Measurements from ENCODE around the gene RAP1GAP.

The RAP1GAP gene

GRCh38 chr1:21576031-21576797, 92.9 kb downstream of the RAP1GAP start:
- no peaks in the 10 kb centered on the region for H3K9me3 ChIP-seq (ENCODE audit: severe bottlenecking)
- no peak for DNase-seq
- H3K27me3 ChIP-seq (ENCODE audit: insufficient read depth, low read depth, severe bottlenecking), result no peaks in the 10 kb centered on the region
- H3K27ac ChIP-seq, result no peak overlapping the region
- no peak for TF ChIP-seq CTCF (IDR thresholded peaks at IDR 0.05; ENCODE audit: low read depth, low read length)
- H3K36me3 ChIP-seq, result no peaks in the 10 kb centered on the region
- H3K4me3 ChIP-seq (ENCODE audit: low read depth, low read length), result no peak overlapping the region

DNA sequence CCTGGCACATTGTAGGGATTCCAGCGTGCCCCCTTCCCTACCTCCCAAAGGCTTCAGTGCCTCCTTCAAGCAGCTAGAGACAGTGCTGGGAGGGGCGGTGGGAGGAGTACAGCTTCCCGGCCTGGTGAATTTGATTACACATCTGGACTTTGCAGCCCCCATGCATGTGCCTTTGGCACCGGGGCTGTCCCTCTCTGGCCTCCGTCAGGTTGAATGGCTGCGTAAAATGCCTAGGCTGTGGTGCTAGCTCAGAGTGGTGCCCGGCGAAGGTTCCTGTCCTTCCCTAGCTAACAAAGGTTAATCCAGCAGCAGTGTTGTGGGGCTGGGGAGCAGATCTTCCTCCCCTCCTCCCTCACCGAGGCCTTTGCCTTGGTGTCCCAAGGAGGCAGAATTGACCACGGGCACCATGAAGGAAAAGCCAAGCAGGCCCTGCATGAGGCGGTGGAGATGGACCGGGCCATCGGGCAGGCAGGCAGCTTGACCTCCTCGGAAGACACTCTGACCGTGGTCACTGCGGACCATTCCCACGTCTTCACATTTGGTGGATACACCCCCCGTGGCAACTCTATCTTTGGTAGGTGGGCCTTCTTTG, 93.7 kb downstream of the RAP1GAP start:
- no peak overlapping the region for H3K4me3 ChIP-seq (ENCODE audit: low read depth, low read length)
- TF ChIP-seq CTCF (IDR thresholded peaks at IDR 0.05; ENCODE audit: low read depth, low read length), result no peak
- H3K27ac ChIP-seq, result no peak overlapping the region
- no peaks in the 10 kb centered on the region for H3K27me3 ChIP-seq (ENCODE audit: insufficient read depth, low read depth, severe bottlenecking)
- no peaks in the 10 kb centered on the region for H3K36me3 ChIP-seq
- H3K9me3 ChIP-seq (ENCODE audit: severe bottlenecking), result no peaks in the 10 kb centered on the region
- no peak for DNase-seq

DNA sequence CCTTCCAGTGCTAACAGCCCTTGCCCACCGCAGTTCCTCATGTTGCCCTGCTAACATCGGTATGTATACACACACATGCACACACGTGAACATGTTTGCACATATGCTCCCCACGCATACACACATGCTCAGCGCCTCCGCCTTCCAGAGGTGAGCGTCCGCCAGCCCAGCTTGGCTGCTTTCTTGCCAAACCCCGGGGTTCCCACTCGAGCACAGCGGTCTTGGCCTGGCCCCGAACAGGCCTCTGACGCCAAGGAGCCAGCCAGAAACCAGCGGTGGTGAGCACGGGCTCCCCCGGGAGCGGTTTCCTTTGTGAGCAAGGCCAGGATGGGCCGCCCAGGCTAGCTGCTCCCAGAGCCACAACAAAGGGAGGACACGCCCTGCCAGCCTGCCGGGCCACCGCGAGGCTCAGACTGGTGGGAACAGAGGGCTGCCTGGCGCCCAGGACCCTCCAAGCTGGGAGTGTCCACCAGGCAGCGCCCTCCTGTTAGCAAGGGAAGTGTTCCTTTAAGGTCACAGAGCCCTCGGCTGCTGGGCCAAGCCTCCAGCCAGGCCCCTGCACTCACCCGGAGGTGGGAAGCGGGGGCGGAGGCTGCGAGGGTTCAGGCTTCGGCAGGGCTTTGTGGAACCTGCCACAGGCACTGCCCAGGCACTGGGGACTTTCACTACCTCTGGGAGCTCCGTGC, 94.5 kb downstream of the RAP1GAP start:
- no peaks in the 10 kb centered on the region for H3K36me3 ChIP-seq
- no peak overlapping the region for H3K27ac ChIP-seq
- TF ChIP-seq CTCF (IDR thresholded peaks at IDR 0.05; ENCODE audit: low read depth, low read length), result no peak
- no peaks in the 10 kb centered on the region for H3K27me3 ChIP-seq (ENCODE audit: insufficient read depth, low read depth, severe bottlenecking)
- H3K9me3 ChIP-seq (ENCODE audit: severe bottlenecking), result no peaks in the 10 kb centered on the region
- DNase-seq, result no peak
- no peak overlapping the region for H3K4me3 ChIP-seq (ENCODE audit: low read depth, low read length)

- DNase-seq, result peak; percentile 82
- no peak overlapping the region for H3K27ac ChIP-seq
- H3K9me3 ChIP-seq (ENCODE audit: severe bottlenecking), result no peaks in the 10 kb centered on the region
- peak; percentile 78 for TF ChIP-seq CTCF (IDR thresholded peaks at IDR 0.05; ENCODE audit: low read depth, low read length)
- H3K27me3 ChIP-seq (ENCODE audit: insufficient read depth, low read depth, severe bottlenecking), result no peaks in the 10 kb centered on the region
- no peaks in the 10 kb centered on the region for H3K36me3 ChIP-seq
- no peak overlapping the region for H3K4me3 ChIP-seq (ENCODE audit: low read depth, low read length)
These were observed 95.1 kb downstream of the RAP1GAP start for GRCh38 chr1:21573971-21574465.

GRCh38 chr1:21573475-21573874, 95.7 kb downstream of the RAP1GAP start:
- TF ChIP-seq CTCF (IDR thresholded peaks at IDR 0.05; ENCODE audit: low read depth, low read length), result no peak
- H3K27me3 ChIP-seq (ENCODE audit: insufficient read depth, low read depth, severe bottlenecking), result no peaks in the 10 kb centered on the region
- no peaks in the 10 kb centered on the region for H3K36me3 ChIP-seq
- H3K9me3 ChIP-seq (ENCODE audit: severe bottlenecking), result no peaks in the 10 kb centered on the region
- DNase-seq, result no peak
- H3K4me3 ChIP-seq (ENCODE audit: low read depth, low read length), result no peak overlapping the region
- H3K27ac ChIP-seq, result no peak overlapping the region

All from WERI-Rb-1 (cell line).